ENCODE data around the gene KDM8.
A peak's percentile ranks its signal among the peaks of the same experiment; 100 is the strongest.

KDM8 gene

GRCh38 chr16:27228045-27228444, 24.7 kb downstream of the KDM8 start:
- Histone ChIP-seq H3K4me1 (ENCODE audit: insufficient read depth, low read length, poor library complexity, severe bottlenecking) (peaks cover 31% of the 10 kb centered on the region), H3K4me2 (ENCODE audit: low read depth, low read length, poor library complexity, severe bottlenecking) (no peak overlapping the region), H3K9ac (ENCODE audit: low read depth, low read length, poor library complexity, severe bottlenecking) (no peak overlapping the region), H3K79me2 (ENCODE audit: insufficient read depth, low read length) (peaks cover 5% of the 10 kb centered on the region; the same call in 1 of the 2 replicates), H3K27me3 (ENCODE audit: insufficient read depth, low read length, poor library complexity, severe bottlenecking) (no peaks in the 10 kb centered on the region), H3K4me3 (ENCODE audit: low read length, poor library complexity, severe bottlenecking) (no peak overlapping the region), H3K9me3 (ENCODE audit: insufficient read depth, low read depth, low read length) (no peaks in the 10 kb centered on the region), H3F3A (ENCODE audit: low read depth) (no peaks in the 10 kb centered on the region; the same call in 1 of the 2 replicates), H3K9me2 (replicated peaks; ENCODE audit: low read depth, low read length) (no peaks in the 10 kb centered on the region), H4K20me1 (ENCODE audit: insufficient read depth, low read length, poor library complexity, severe bottlenecking) (no peaks in the 10 kb centered on the region), H2AFZ (ENCODE audit: low read length) (no peak overlapping the region), H3K36me3 (ENCODE audit: insufficient read depth, low read length) (no peaks in the 10 kb centered on the region; the same call in 1 of the 2 replicates)
- TF ChIP-seq EZH2phosphoT487 (IDR thresholded peaks at IDR 0.05; ENCODE audit: borderline replicate concordance), result no peak
- TF ChIP-seq, protein P1, sequence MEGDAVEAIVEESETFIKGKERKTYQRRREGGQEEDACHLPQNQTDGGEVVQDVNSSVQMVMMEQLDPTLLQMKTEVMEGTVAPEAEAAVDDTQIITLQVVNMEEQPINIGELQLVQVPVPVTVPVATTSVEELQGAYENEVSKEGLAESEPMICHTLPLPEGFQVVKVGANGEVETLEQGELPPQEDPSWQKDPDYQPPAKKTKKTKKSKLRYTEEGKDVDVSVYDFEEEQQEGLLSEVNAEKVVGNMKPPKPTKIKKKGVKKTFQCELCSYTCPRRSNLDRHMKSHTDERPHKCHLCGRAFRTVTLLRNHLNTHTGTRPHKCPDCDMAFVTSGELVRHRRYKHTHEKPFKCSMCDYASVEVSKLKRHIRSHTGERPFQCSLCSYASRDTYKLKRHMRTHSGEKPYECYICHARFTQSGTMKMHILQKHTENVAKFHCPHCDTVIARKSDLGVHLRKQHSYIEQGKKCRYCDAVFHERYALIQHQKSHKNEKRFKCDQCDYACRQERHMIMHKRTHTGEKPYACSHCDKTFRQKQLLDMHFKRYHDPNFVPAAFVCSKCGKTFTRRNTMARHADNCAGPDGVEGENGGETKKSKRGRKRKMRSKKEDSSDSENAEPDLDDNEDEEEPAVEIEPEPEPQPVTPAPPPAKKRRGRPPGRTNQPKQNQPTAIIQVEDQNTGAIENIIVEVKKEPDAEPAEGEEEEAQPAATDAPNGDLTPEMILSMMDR (conservative IDR thresholded peaks at IDR 0.05; ENCODE audit: low read length), result no peak

DNA sequence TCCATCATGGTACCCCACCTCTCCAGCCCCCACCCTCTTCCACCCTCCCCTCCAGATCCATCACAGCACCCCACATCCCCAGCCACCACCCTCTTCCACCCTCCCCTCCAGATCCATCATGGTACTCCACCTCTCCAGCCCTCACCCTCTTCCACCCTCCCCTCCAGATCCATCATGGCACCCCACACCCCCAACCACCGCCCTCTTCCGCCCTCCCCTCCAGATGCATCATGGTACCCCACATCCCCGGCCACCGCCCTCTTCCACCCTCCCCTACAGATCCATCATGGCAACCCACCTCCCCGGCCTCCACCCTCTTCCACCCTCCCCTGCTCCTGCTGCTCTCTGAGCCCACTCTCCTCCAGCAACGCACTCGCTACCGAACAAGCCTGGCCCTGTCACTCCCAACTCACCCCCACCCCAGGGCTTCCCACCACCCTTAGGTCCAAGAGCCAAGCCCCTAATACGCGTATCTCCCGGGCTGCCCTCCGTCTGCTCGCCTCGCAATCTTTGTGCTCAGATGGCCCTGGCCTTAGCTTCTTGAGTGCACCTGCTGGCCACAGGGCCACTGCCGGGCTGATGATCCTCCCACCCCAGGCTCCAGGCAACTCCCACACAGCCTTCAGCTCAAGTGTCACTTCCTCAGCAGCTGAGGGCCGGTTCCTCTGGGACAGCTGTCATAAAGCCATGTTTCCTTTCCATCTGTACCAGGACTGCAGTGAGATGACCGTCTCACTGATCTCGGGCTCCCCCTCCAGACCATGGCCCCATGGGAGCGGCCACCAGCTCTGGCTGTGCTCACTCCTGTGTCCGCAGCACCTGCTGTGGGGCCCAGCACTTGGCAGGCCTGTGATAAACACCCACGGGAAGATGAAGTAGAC, 25.5 kb downstream of the KDM8 start:
- H3K9ac ChIP-seq (ENCODE audit: low read depth, low read length, poor library complexity, severe bottlenecking), result no peak overlapping the region
- peaks cover 7% of the 10 kb centered on the region; the same call in 1 of the 2 replicates for H3K79me2 ChIP-seq (ENCODE audit: insufficient read depth, low read length)
- H3K36me3 ChIP-seq (ENCODE audit: insufficient read depth, low read length), result no peaks in the 10 kb centered on the region; the same call in 1 of the 2 replicates
- no peak overlapping the region for H2AFZ ChIP-seq (ENCODE audit: low read length)
- no peaks in the 10 kb centered on the region for H4K20me1 ChIP-seq (ENCODE audit: insufficient read depth, low read length, poor library complexity, severe bottlenecking)
- no peaks in the 10 kb centered on the region for H3K27me3 ChIP-seq (ENCODE audit: insufficient read depth, low read length, poor library complexity, severe bottlenecking)
- H3K4me2 ChIP-seq (ENCODE audit: low read depth, low read length, poor library complexity, severe bottlenecking), result no peak overlapping the region
- H3K4me1 ChIP-seq (ENCODE audit: insufficient read depth, low read length, poor library complexity, severe bottlenecking), result peaks cover 39% of the 10 kb centered on the region
- no peak for TF ChIP-seq EZH2phosphoT487 (IDR thresholded peaks at IDR 0.05; ENCODE audit: borderline replicate concordance)
- TF ChIP-seq, protein P1 (conservative IDR thresholded peaks at IDR 0.05; ENCODE audit: low read length), result no peak
- H3K9me3 ChIP-seq (ENCODE audit: insufficient read depth, low read depth, low read length), result no peaks in the 10 kb centered on the region
- H3K4me3 ChIP-seq (ENCODE audit: low read length, poor library complexity, severe bottlenecking), result no peak overlapping the region
- H3K9me2 ChIP-seq (replicated peaks; ENCODE audit: low read depth, low read length), result no peaks in the 10 kb centered on the region
- H3F3A ChIP-seq (ENCODE audit: low read depth), result no peaks in the 10 kb centered on the region; the same call in 1 of the 2 replicates

DNA sequence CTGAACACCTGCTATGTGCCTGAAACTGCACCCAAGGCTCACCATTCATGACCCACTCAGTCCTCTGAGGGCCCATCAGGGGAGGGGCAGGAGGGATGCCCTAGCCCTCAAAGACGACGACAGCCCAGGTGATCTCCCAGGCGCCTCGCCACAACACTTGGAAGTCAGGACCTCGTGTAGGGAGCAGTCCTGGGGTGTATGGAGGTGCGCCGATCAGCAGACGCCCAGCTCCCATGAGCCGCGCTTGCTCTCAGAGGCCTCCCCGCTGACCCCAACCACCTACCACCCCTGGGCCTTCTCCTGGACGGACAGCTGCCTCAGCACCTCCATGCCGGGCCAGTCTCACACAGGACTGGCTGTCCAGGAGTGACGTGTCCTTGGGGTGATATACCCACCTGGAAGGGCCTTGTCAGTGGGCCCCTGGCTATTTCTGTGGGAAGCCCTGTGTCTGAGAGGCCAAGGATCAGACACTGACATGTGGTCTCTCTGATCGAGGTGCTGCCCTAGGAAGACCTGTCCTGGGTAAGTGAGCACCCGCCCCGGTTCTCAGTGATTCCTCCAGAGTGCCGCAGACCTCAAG, 26.7 kb downstream of the KDM8 start:
- Histone ChIP-seq H4K20me1 (ENCODE audit: insufficient read depth, low read length, poor library complexity, severe bottlenecking) (no peaks in the 10 kb centered on the region), H3K79me2 (ENCODE audit: insufficient read depth, low read length) (peaks cover 8% of the 10 kb centered on the region; the same call in 1 of the 2 replicates), H3K9ac (ENCODE audit: low read depth, low read length, poor library complexity, severe bottlenecking) (peak overlapping the region; percentile 54), H3K27me3 (ENCODE audit: insufficient read depth, low read length, poor library complexity, severe bottlenecking) (no peaks in the 10 kb centered on the region), H3K36me3 (ENCODE audit: insufficient read depth, low read length) (no peaks in the 10 kb centered on the region), H3K9me3 (ENCODE audit: insufficient read depth, low read depth, low read length) (no peaks in the 10 kb centered on the region), H2AFZ (ENCODE audit: low read length) (no peak overlapping the region), H3K4me3 (ENCODE audit: low read length, poor library complexity, severe bottlenecking) (no peak overlapping the region), H3F3A (ENCODE audit: low read depth) (peaks cover 4% of the 10 kb centered on the region; the same call in 1 of the 2 replicates), H3K4me2 (ENCODE audit: low read depth, low read length, poor library complexity, severe bottlenecking) (peak overlapping the region; percentile 41), H3K4me1 (ENCODE audit: insufficient read depth, low read length, poor library complexity, severe bottlenecking) (peaks cover 49% of the 10 kb centered on the region), H3K9me2 (replicated peaks; ENCODE audit: low read depth, low read length) (no peaks in the 10 kb centered on the region)
- no peak for TF ChIP-seq EZH2phosphoT487 (IDR thresholded peaks at IDR 0.05; ENCODE audit: borderline replicate concordance)
- TF ChIP-seq, protein P1 (conservative IDR thresholded peaks at IDR 0.05; ENCODE audit: low read length), result no peak
